NCI-H146 treated with DMSO at 0.1 percent for 48 hours (cell line): Measurements from ENCODE around the gene FLNB.

Source experiments
- DNase-seq: peaks from one replicate; lab custom pipeline; 2025; ENCODE audit not compliant: unreplicated experiment; lab: John Stamatoyannopoulos, UW

FLNB gene

DNA sequence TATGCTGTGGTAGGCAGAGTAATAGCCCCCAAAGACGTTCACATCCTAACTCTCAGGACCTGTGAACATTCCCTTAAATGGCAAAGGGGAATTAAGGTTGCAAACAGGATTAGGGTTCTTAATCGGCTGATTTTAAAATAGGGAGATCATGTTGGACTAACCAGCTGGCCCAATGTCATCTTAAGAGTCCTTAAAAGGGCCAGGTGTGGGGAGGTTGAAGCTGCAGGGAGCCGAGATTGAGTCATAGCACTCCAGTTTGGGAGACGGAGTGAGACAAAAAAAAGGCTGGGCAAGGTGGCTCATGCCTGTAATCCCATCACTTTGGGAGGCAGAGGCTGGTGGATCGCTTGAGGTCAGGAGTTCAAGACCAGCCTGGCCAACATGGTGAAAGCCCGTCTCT lies 1.6 kb upstream of the FLNB start:
- DNase-seq = no peak

DNA sequence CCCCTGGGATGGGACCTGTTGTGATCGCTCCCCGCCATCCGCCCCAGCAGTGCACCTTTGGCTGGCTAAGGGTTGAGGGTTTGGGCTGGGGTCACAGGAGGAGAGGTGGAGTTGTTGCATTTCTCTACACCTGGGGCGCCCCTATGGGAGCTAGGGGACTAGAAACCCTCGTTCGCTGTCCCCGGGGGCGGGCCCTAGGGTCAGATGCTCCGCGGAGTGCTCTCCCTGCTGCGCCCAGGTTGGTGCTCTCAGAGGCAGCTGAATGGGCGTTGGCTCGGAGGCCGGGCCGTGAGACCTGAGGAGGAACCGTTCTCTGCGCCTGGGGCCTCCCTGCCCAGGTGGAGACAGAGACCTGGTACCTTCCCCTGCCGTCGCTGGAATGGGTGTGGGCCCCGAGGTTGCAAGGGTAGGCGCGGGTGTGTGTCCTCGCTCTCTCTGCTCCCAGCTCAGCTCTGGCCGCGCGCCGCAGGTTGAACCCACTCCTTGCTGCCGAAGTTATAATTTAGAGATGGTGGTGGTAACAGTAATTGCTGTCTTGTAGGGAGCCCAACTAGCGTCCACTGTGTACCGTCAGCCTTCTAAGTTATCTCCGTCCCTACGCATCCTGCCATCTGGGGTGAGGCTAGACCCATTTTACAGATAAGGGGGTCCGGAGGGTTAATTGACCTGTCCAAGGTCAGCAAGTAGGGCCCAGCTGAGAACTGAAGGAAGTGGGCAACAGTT lies 965 bp downstream of the FLNB start:
- DNase-seq = no peak

DNA sequence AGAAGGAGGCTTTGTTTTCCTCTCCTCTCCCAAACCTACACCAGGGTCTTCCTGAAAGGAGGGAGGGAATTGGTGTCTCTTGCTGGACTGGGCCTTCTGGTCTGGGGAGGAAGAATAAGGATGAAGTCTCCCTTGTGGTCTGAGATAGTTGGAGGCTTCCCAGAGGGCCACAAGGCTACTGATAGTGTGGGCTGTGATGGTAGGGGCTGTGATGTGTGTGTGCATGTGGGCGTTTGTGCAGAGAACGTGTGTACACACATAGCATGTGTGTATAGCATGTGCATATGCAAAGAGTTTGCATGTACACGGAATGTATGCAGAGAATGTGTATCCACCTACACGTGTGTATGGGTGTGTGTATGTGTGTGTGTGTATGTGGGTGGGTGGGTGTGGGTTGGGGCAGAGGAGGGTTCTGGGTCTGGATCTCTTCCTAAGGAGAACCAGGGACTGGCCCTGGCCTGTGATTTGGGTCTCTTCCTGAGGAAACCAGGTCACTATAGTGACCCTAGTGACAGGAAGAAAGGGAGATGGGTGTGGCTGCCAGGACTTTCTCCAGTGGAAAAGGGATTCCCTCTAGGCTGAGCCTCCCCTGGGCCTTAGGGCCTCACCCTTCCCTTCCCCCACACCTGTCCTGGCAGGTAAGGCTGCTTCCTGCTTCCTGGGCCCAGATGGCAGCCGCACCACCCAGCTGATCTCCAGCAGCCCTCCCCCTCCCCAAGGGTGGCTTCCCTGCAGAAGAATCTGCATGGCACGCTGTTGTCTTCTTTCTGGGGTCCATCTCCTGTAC lies 1.7 kb downstream of the FLNB start:
- DNase-seq = no peak

DNA sequence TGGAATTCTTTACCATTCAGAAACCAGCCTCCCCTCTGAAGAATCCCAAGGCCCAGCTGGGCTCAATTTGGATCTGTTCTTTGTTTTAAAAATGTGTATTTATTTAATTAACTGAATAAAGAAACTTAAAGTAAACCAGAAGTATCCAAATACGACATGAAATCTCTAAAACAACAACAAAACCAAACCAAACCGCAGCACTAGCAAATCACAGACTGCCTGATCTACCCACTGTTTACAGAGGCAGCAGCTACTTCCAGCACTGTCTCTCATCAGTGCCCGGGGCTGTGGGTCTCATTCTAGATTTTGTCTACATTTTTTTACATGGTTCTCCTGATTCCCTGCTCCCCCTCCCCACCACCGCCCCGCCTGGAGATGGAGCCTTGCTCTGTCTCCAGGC lies 2.3 kb downstream of the FLNB start:
- no peak for DNase-seq

DNA sequence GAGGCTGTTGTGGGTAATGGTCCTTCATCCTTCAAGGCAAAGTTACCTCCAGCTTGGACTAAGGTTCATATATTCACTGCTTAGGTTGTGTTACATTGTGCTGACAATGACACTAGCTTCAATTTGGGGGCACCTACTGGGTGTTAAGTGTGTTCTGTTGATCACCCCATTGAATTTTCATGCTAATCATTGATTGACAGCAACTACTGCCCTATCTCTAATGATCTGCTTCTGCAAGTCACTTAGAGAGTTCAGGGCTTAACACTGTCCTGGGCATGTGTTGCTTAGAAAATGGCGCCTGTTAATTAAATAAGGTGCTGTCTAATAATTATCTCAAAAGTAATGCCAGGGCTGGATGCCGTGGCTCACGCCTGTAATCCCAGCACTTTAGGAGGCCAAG lies 3.4 kb downstream of the FLNB start:
- no peak for DNase-seq

DNA sequence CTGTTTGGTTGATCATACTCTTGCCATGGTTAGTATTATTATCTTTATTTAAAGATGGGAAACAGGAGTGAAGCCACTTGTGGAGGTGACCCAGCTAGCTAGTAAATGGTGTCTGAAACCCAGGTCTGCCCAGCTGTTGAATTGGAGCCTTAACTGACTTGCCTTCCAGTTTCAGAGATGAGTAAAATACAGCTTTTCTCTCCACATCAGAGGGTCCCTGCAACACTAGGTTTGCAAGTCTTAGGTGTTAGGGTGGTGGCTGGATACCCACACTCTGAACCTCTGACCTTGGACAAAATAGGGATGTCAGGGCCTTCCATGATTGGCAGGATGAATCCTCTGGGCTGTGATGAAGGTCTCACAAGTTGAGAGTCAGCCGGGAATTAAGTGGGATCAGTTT lies 4.1 kb downstream of the FLNB start:
- no peak for DNase-seq

DNA sequence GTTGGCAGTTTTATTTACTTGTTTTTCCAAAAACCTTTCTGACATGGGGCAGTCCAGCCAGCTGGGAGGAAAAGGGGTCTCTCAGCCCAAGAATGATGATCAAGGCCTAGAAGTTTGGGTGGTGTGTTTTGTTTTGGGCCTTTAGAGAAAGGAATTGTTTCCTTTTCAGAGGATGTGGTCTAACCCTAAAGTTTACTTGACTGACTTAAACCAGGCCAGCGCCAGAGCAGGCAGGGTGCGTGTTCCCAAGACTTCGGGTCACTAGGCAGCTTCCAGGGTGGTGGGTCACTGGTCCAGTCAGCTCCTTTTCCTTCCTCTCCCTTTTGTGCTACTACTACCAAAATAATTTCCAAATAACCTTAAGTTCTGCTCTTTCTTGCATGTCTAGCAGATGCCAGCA lies 4.9 kb downstream of the FLNB start:
- no peak for DNase-seq

DNA sequence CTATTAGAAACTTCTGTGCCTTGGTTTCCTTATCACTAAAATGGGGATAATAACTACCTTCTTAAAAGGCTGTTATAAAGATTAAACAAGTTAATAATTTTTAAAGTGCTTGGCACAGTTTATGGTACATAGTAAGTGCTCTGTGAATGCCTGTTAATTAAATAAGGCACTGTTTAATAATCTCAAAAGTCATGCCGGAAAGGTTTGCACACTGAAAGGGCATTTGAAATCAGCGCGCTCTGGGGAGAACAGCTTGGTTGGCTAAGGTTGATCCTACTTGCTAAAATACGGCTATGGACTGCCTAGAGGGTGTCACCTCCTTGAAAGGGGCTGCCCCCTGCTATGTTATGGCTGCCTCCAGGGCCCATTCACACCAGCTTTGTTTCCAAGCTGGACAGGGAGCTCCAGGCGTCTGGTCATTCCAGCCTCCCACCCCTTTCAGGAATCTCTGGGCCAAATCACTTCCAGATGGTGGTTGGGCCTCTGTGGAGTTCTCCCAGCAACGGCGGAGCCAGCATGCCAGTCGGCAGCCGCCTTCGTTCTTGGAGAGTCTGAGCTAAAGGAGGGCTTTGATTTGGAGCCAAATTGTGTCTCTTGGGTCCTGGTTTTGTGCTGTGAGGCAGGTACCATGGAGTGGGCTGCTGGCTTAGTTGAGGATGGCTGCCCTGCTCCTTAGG lies 5.9 kb downstream of the FLNB start:
- no peak for DNase-seq

DNA sequence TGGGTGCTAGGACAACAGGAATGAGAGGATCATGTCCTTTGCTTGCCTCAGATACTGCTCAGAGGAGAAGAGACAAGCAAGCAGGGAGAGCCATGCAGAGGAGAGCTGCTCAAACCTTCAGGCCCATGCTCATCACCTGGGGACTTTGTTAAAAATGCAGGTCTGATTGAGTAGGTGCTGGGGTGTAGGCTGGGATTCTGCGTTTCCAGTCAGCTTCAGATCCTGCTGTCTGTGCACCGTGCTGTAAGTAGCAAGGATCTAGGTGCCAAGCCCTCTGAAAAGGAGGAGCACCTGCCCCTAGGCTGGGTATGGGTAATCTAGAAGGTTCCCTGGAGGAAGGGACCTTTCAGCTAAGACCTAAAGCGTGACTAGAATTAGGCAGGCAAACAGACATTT lies 7.3 kb downstream of the FLNB start:
- DNase-seq = no peak

DNA sequence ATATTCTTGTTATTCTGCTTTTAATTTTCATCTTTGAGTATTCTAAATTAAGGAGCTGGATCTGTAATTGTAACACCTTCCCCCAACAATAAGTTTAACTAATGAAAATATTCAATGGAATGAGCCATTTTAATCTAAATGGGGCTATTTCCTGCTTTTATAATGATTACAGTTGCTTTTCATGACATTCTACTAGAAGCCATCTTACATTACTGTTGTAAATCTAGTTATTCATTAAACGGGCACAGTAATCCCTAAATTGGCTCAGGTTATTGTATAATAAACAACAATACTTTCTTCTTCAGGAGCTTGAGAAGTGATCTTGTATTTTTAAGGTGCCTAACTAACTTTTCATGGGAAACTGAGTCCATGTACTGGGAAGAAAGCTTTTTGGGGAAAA lies 8.5 kb downstream of the FLNB start:
- no peak for DNase-seq

DNA sequence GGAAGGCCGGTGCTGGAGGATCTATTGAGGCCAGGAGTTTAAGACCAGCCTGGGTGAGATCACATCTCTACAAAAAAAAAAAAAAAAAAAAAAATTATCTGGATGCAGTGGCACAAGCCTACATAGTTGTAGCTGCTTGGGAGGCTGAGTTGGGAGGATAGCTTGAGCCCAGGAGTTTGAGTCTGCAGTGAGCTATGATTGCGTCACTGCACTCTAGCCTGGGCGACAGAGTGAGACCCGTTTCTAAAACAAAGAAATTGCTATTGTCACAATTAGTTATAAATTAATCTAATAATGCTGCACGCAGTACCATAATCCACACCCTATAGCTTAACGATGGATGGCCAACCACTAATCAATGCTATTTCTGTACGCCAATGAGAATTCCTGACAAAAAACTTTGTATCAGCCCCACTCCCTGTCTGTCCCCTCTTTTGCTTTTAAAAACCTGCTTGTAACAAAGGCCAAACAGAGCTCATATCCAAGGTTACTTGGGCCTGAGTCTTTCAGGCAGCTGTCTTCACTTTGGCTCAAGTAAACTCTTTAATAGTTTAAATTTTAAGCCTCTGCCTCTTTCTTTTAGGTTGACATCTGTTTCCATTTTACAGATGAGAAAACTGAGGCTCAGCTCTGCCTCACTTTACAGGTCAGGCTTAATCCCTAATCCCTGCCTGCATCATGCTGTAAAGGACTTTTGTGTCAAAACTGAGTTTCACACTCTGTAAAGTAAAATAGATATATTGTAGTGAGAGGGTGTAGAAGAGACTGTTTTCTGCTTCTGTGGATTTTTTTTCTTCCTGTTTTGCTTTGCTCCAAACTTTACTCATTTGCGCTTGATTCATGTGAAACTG lies 10.9 kb downstream of the FLNB start:
- no peak for DNase-seq

DNA sequence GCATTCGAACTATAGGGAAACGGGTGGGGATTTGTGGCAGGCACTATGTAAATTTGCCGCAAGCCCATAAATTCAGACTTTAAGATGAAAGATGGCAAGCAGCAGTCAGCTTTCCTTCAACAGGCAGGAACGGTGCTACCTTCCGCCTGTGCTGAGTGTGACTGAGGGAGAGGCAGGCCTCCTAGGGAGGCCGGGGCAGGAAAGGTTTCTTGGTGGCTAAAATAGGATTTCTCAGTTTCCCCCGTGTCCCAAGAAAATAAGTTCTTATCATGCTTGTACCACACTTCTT lies 12.5 kb downstream of the FLNB start:
- no peak for DNase-seq

DNA sequence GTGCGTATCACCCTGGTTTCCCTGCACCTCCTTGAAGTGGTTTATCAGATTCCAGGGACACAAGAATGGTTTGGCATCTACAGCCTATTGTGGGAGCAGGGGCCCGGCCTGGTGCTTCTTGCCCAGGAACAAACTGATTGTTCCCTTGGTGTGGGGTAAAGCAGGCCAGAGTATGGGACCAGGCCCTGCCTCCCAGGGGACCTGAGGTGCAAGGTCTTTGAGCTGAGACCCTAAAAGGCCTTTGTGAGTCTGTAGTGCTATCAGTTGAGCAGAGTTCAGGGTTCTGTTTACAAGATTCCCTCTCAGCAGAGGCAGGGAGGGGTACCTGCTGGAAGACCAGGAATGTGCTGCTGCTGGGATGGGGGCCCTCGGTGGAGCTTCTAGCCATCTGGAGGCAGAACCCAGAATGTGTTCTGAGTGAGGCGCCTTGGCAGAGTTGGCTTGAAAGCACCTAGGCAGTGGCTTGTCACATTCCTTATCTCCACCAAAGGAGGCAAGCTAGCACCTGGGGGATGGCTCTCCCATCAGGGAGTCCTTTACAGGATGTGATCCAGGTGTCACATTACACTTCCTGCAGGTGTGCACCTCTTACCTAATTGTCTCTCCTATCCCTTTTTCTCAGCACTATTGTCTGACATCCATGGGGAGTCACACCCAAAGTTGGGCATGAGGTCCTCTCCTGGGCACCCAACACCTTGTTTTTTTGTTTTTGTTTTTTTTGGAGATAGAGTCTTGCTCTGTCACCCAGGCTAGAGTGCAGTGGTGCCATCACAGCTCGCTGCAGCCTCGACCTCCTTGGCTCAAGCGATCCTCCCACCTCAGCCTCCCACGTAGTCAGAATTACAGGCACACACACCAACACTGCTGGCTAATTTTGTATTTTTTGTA lies 13.1 kb downstream of the FLNB start:
- DNase-seq = peak; percentile 83

DNA sequence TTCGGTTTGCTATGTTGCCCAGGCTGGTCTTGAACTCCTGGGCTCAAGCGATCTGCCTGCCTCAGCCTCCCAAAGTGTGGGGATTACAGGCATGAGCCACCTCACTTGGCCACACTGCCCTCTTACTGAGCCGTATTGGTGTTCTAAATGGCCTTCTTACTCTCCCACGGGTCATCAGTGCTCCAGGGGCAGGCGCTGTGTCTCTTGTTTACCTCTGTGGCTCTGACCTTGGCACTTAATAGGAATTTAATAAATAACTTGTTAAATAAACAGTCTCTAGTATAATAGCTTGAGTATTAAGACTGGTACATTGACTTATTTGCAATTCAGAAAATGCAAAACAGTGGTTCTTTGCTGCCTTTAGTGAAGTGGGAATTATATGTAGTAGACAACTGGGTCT lies 13.7 kb downstream of the FLNB start:
- no peak for DNase-seq

DNA sequence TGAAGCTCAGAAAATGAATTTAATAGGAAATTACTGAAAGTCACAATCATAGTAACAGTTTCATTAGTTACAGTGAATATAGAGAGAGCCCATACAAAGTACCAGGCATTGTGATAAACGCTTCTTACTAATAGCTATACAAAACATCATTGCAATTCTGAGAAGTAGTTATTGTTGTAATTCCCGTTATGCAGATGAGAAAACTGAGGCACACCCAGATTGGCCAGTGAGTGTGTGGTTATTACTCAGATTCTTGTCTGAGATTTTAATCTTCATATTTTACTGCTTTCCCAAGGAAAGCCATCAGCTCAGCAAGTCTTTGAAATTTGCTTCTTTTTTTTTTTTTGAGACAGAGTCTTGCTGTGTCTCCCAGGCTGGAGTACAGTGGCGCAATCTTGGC lies 14.3 kb downstream of the FLNB start:
- no peak for DNase-seq

DNA sequence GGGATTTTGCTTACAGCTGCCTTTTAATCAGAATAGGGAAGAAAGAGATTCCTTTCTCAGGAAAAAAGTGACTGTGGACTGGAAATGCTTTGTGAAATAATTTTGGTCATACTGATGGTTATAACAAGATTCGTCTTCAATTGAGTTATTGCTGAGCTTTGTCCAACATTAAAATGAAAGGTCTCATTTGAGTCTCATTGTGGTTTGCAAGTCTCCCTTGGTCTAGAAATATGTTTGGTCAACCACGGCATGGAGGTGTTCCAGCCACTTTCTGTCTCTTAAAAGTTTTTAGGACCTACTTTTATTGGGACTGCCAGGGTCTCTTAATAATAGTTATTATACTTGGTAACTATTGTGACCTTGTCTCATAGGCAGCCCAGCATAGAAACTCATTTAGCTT lies 15.3 kb downstream of the FLNB start:
- DNase-seq = no peak

DNA sequence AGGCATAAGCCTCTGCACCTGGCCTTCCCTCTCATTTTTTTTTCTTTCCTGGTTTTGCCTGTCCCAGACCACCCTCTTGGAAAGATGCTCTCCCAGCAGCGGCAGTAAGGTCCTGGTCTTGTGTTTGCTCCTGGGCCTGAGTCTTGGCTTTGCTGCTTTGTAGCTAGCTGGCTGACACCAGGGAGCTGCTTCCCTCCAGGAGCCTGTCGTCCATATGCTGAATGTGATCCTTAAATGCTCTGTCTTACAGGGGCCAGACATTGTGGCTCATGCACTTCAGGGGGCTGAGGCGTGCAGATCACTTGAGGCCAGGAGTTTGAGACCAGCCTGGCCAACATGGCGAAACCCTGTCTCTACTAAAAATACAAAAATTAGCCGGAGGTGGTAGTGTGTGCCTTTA lies 17.2 kb downstream of the FLNB start:
- no peak for DNase-seq

DNA sequence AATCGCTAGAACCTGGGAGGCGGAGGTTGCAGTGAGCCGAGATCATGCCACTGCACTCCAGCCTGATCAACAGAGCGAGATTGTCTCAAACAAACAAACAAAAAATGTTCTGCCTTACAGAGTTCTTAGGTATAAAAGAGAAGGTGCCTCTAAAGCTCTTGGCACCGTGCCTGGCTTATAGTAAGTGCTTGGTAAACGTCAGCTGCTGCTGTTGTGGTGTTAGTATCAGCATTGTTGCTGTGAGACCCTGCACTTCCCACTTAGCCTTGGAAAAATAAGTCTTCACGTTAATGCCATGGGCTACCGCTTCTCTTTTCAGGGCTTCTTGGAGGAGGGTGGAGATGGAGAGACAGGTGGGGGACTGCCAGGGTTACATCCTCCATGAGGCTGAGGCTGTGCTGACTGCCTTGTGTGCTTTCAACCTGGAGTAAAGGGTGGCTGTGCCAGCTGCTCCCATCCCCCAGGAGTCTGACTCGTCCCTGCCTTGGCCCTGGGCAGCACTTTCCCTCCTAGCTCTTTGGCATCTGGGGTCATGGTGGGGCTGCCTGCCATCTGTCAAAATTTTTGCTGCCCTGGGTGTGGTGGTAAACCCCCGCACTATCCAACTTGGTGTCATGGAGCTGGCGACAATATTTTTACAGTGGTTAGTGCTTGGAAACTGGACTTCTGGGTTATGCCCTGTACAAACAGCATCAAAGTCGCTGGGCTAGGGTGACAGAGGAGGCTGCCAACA lies 17.8 kb downstream of the FLNB start:
- DNase-seq = peak; percentile 15

DNA sequence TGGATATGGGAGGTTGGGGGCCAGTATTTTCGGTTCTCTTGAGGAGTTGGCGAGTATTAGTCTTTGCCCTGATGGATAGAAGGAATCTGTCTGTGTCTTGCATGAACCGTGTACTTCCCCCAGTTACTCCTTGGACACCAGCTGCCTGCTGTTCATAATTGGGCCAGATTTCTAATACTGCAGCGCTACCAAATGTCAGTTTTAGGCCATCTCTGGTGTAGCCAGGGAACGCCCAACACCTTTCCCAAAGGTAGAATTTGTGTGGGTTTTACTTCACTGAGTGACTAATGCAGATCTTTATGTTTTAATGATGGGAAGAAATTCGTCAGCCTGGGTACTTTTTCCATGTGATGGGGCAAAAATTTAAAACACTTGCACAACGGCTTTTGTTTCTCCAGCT lies 18.4 kb downstream of the FLNB start:
- DNase-seq = no peak
